Stimulated activated CD8-positive, alpha-beta memory T cell treated with anti-CD3 and anti-CD28 coated beads, Interleukin-4, amount 100 ng/mL, for 48 hours (primary cell): Measurements from ENCODE around the gene P2RY6.
A peak's percentile ranks its signal among the peaks of the same experiment; 100 is the strongest.

Source experiments
- DNase-seq: peaks from one replicate; pipeline ENCODE4 v3.0.0-alpha.2; 2020

P2RY6 gene

GRCh38 chr11:73281796-73282660, 9.9 kb downstream of the P2RY6 start:
- DNase-seq, result no peak

- no peak for DNase-seq
These were observed 11.3 kb downstream of the P2RY6 start for GRCh38 chr11:73283276-73284000.

GRCh38 chr11:73284106-73284505, 12.0 kb downstream of the P2RY6 start:
- DNase-seq, result no peak

GRCh38 chr11:73285721-73286120, 13.6 kb downstream of the P2RY6 start:
- no peak for DNase-seq

GRCh38 chr11:73286240-73286810, 14.2 kb downstream of the P2RY6 start:
- DNase-seq, result no peak

GRCh38 chr11:73287400-73288101, 15.4 kb downstream of the P2RY6 start:
- DNase-seq, result no peak

- no peak for DNase-seq
These were observed 16.2 kb downstream of the P2RY6 start for GRCh38 chr11:73288192-73288872.

GRCh38 chr11:73288873-73289707, 17.0 kb downstream of the P2RY6 start:
- peak; percentile 72 for DNase-seq

GRCh38 chr11:73290536-73290935, 18.4 kb downstream of the P2RY6 start:
- no peak for DNase-seq

- no peak for DNase-seq
These were observed 19.1 kb downstream of the P2RY6 start for GRCh38 chr11:73291196-73291595.

- no peak for DNase-seq
These were observed 19.8 kb downstream of the P2RY6 start for GRCh38 chr11:73291781-73292524.

GRCh38 chr11:73292525-73292894, 20.4 kb downstream of the P2RY6 start:
- DNase-seq, result no peak

GRCh38 chr11:73293356-73293936, 21.3 kb downstream of the P2RY6 start:
- no peak for DNase-seq

GRCh38 chr11:73294604-73295003, 22.5 kb downstream of the P2RY6 start:
- DNase-seq, result no peak

- DNase-seq, result peak; percentile 92
These were observed 23.3 kb downstream of the P2RY6 start for GRCh38 chr11:73295241-73295995.

GRCh38 chr11:73295996-73296318, 23.8 kb downstream of the P2RY6 start:
- DNase-seq, result no peak

GRCh38 chr11:73296501-73297230, 24.5 kb downstream of the P2RY6 start:
- no peak for DNase-seq

- DNase-seq, result no peak
These were observed 25.1 kb downstream of the P2RY6 start for GRCh38 chr11:73297231-73297590.

- no peak for DNase-seq
These were observed 25.6 kb downstream of the P2RY6 start for GRCh38 chr11:73297702-73298101.
